Stomach (tissue), 9 donors: ENCODE measurements around the gene AATK. TPM values are rescaled to one million over a fixed set of nuclear protein-coding genes. Genes with fewer than 3 reads are reported as not detected.
"Not testable (repeated sequence)": the region's sequence is repeated elsewhere in the genome, so short reads cannot be mapped to it uniquely, and the experiment has no call there.

Experiments
- DNase-seq, 2 donors: peaks; one replicate each; pipeline versions ENCODE4 v3.0.0 to v3.0.0-alpha.2; 2013 to 2019
- H3K27ac ChIP-seq, 5 donors: fragments of 200-600 bp in 4 of 5; sonication (generic) in 4 of 5; one replicate each; pipeline ENCODE4 v1.5.1; 2013 to 2019; ENCODE audit warnings: mild to moderate bottlenecking in 1 of 5, moderate library complexity in 1 of 5
- H3K27me3 ChIP-seq, 3 donors: fragments of 200-600 bp; sonication (generic); one replicate each; pipeline ENCODE4 v1.5.1; 2017 to 2019; ENCODE audit warnings: mixed run types in 1 of 3
- H3K36me3 ChIP-seq, 4 donors: fragments of 200-600 bp; sonication (generic); 1 replicate in 3 of 4; 2 replicates in 1 of 4; pipeline ENCODE4 v1.5.1; 2016 to 2019
- H3K4me1 ChIP-seq, 4 donors: fragments of 200-600 bp; sonication (generic); one replicate each; pipeline ENCODE4 v1.5.1; 2016 to 2019
- H3K4me3 ChIP-seq, 4 donors: fragments of 200-600 bp; sonication (generic) in 3 of 4; one replicate each; pipeline ENCODE4 v1.5.1; 2016 to 2019; ENCODE audit warnings: mild to moderate bottlenecking in 1 of 4
- H3K9me3 ChIP-seq, 4 donors: fragments of 200-600 bp; sonication (generic); one replicate each; pipeline ENCODE4 v1.5.1; 2016 to 2019
- CTCF ChIP-seq, 7 experiments: fragments of 450-650 bp in 4 of 7; fragments of 200-600 bp in 3 of 7; sonication (generic) in 3 of 7; IDR thresholded peaks; one replicate each; pipeline ENCODE4 v1.5.1; 2016 to 2019; ENCODE audit warnings: antibody characterized with exemption in 7 of 7, control low read depth in 2 of 7, mild to moderate bottlenecking in 1 of 7
- EP300 ChIP-seq: sonication (generic); formaldehyde crosslinking; IDR thresholded peaks from one replicate; pipeline ENCODE4 v1.6.1; 2017; ENCODE audit warnings: antibody characterized with exemption
- POLR2A ChIP-seq, 4 donors: fragments of 450-650 bp; IDR thresholded peaks; one replicate each; pipeline ENCODE4 v1.6.1; 2016; ENCODE audit warnings: antibody characterized with exemption in 4 of 4, control low read depth in 2 of 4, mild to moderate bottlenecking in 1 of 4, moderate library complexity in 1 of 4
- POLR2AphosphoS5 ChIP-seq, 3 donors: sonication (generic); formaldehyde crosslinking; IDR thresholded peaks; one replicate each; pipeline ENCODE4 v1.6.1; 2016; ENCODE audit warnings: antibody characterized with exemption in 3 of 3
- WGBS, 5 donors: extraction: QIAGEN DNeasy Blood & Tissue Kit in 3 of 5; methylation state at CpG; one replicate each; pipeline versions ENCODE4 v1.1.5 to v1.1.7; 2013 to 2018; 5-methylcytosine and 5-hydroxymethylcytosine counted together
- intact Hi-C: fragments of 100-400 bp; cut with DNase I; formaldehyde crosslinking; loops from one replicate; pipeline ENCODE4 v1.15.1; 2023; ENCODE audit warnings: low total_unique reads
- polyA plus RNA-seq, 3 donors: library from polyadenylated mRNA; stranded (reverse); fragments of 200-250 nt; gene quantifications; one replicate each; pipeline ENCODE4 v1.2.3, GENCODE V29; 2013
- total RNA-seq, 5 donors: library from RNA; depleted of rRNA; stranded (reverse); fragments of >200 nt; gene quantifications; one replicate each; pipeline versions ENCODE4 v1.1.0 to v1.2.3, GENCODE V29; 2014 to 2016
- donor health status: healthy with polysubstance abuse.
- donor health status: Bipolar disorder and iron deficiency.
- donor health status: healthy.

AATK gene
- total and polyA plus RNA-seq, 8 donors: 0.87 to 31.7 (median 7.3) TPM

GRCh38 chr17:81157848-81158687, 8.0 kb downstream of the AATK start:
- no peaks in the 10 kb centered on the region for H3K9me3 ChIP-seq
- TF ChIP-seq CTCF (IDR thresholded peaks at IDR 0.05) (no peak), POLR2AphosphoS5 (IDR thresholded peaks at IDR 0.05) (no peak), POLR2A (IDR thresholded peaks at IDR 0.05) (no peak), EP300 (no peak)
- WGBS, 5 donors: 86 to 88% (median 87%) methylated on average over 22 to 39 of the region's 39 CpGs
- DNase-seq: no peak
- no peak overlapping the region for H3K4me3 ChIP-seq
- H3K36me3 ChIP-seq: no peaks in the 10 kb centered on the region
- peaks cover 0 to 3% (median 0%) of the 10 kb centered on the region in 4 donors for H3K4me1 ChIP-seq
- no peak overlapping the region for H3K27ac ChIP-seq
- peaks cover 0 to 9% (median 0%) of the 10 kb centered on the region in 3 donors for H3K27me3 ChIP-seq
- intact Hi-C loops: no loop called here

GRCh38 chr17:81156866-81157805, 8.9 kb downstream of the AATK start:
- no peak for DNase-seq
- TF ChIP-seq POLR2AphosphoS5 (IDR thresholded peaks at IDR 0.05): no peak
- TF ChIP-seq CTCF (IDR thresholded peaks at IDR 0.05): no peak
- no peak for TF ChIP-seq POLR2A (IDR thresholded peaks at IDR 0.05)
- no peak for TF ChIP-seq EP300
- intact Hi-C loops: no loop called here
- 90 to 93% (median 93%) methylated on average over 25 to 38 of the region's 38 CpGs for WGBS, 5 donors
- no peaks in the 10 kb centered on the region for H3K36me3 ChIP-seq
- H3K27ac ChIP-seq: no peak overlapping the region
- no peaks in the 10 kb centered on the region for H3K9me3 ChIP-seq
- H3K4me3 ChIP-seq: no peak overlapping the region
- peaks cover 0 to 3% (median 0%) of the 10 kb centered on the region in 4 donors for H3K4me1 ChIP-seq
- H3K27me3 ChIP-seq: peaks cover 0 to 8% (median 0%) of the 10 kb centered on the region in 3 donors

GRCh38 chr17:81154961-81155360, 11.1 kb downstream of the AATK start:
- H3K4me1 ChIP-seq: peaks cover 0 to 9% (median 0%) of the 10 kb centered on the region in 4 donors
- TF ChIP-seq EP300 (no peak), POLR2A (IDR thresholded peaks at IDR 0.05) (no peak), CTCF (IDR thresholded peaks at IDR 0.05) (no peak), POLR2AphosphoS5 (IDR thresholded peaks at IDR 0.05) (no peak)
- H3K4me3 ChIP-seq: no peak overlapping the region
- H3K27ac ChIP-seq: no peak overlapping the region
- no peak for DNase-seq
- no peaks in the 10 kb centered on the region for H3K36me3 ChIP-seq
- peaks cover 0 to 3% (median 0%) of the 10 kb centered on the region in 3 donors for H3K27me3 ChIP-seq
- 91 to 93% (median 92%) methylated on average over 18 of the region's 18 CpGs for WGBS, 5 donors
- intact Hi-C loops: no loop called here
- H3K9me3 ChIP-seq: no peaks in the 10 kb centered on the region

- H3K27ac ChIP-seq, H3K9me3 ChIP-seq, DNase-seq, H3K36me3 ChIP-seq, intact Hi-C loops, H3K4me3 ChIP-seq, H3K4me1 ChIP-seq, H3K27me3 ChIP-seq: not testable (repeated sequence)
- WGBS, 5 donors: 86 to 95% (median 90%) methylated on average over 9 of the region's 9 CpGs
Observed at GRCh38 chr17:81154016-81154415, 12.0 kb downstream of the AATK start.
